Neural progenitor cell (in vitro differentiated cells): ENCODE measurements around the gene SMARCA4. TPM values are rescaled to one million over a fixed set of nuclear protein-coding genes. Genes with fewer than 3 reads are reported as not detected.

ENCODE experiments used
- DNase-seq: peaks from one replicate; pipeline ENCODE4 v3.0.0-alpha.2; 2016; ENCODE audit warnings: low spot score
- H2AFZ ChIP-seq: fragments of 200-600 bp; sonication (generic); replicated peaks from 2 replicates; pipeline ENCODE4 v1.6.1; 2016; ENCODE audit warnings: antibody characterized with exemption
- H3F3A ChIP-seq: fragments of 200-600 bp; sonication (generic); 2 replicates; pipeline ENCODE4 v1.6.1; 2016; ENCODE audit warnings: antibody characterized with exemption, low read depth
- H3K27ac ChIP-seq: fragments of 200-600 bp; sonication (generic); 2 replicates; pipeline ENCODE4 v1.5.1; 2016; ENCODE audit warnings: mild to moderate bottlenecking
- H3K27me3 ChIP-seq: fragments of 200-600 bp; sonication (generic); 2 replicates; pipeline ENCODE4 v1.6.1; 2016; ENCODE audit warnings: mild to moderate bottlenecking, moderate library complexity
- H3K36me3 ChIP-seq: fragments of 200-600 bp; sonication (generic); 2 replicates; pipeline ENCODE4 v1.5.1; 2016
- H3K4me1 ChIP-seq: fragments of 200-600 bp; sonication (generic); 2 replicates; pipeline ENCODE4 v1.6.1; 2016; ENCODE audit warnings: mixed run types
- H3K4me2 ChIP-seq: fragments of 200-600 bp; sonication (generic); 2 replicates; pipeline ENCODE4 v1.6.1; 2016
- H3K4me3 ChIP-seq: fragments of 200-600 bp; sonication (generic); 2 replicates; pipeline ENCODE4 v1.5.1; 2016
- H3K79me2 ChIP-seq: fragments of 200-600 bp; sonication (generic); 2 replicates; pipeline ENCODE4 v1.6.1; 2016; ENCODE audit warnings: low read depth
- H3K9ac ChIP-seq: fragments of 200-600 bp; sonication (generic); 2 replicates; pipeline ENCODE4 v1.6.1; 2016
- H3K9me3 ChIP-seq: fragments of 200-600 bp; sonication (generic); 2 replicates; pipeline ENCODE4 v1.5.1; 2016; ENCODE audit warnings: low read depth
- H4K20me1 ChIP-seq: fragments of 200-600 bp; sonication (generic); 2 replicates; pipeline ENCODE4 v1.6.1; 2016; ENCODE audit warnings: low read depth
- H3K27ac Mint-ChIP-seq: 3 replicates; pipeline ENCODE4 v1.8.0; 2021; ENCODE audit warnings: mixed read lengths
- H3K27me3 Mint-ChIP-seq: 2 replicates; pipeline ENCODE4 v1.8.0; 2022; ENCODE audit warnings: low read depth, mild to moderate bottlenecking, inconsistent platforms, moderate library complexity, mixed read lengths; ENCODE audit not compliant: insufficient read depth
- H3K36me3 Mint-ChIP-seq: 3 replicates; pipeline ENCODE4 v1.8.0; 2021; ENCODE audit warnings: mixed read lengths
- H3K4me1 Mint-ChIP-seq: 3 replicates; pipeline ENCODE4 v1.8.0; 2021; ENCODE audit warnings: mixed read lengths
- H3K4me3 Mint-ChIP-seq: 3 replicates; pipeline ENCODE4 v1.8.0; 2021; ENCODE audit warnings: mild to moderate bottlenecking, moderate library complexity, mixed read lengths
- H3K9me3 Mint-ChIP-seq: 3 replicates; pipeline ENCODE4 v1.8.0; 2020; ENCODE audit warnings: mixed read lengths
- EZH2 ChIP-seq: fragments of 200-600 bp; sonication (generic); IDR thresholded peaks from 2 replicates; pipeline ENCODE4 v1.6.1; 2017; ENCODE audit warnings: antibody characterized with exemption, mild to moderate bottlenecking, moderate library complexity
- EZH2phosphoT487 ChIP-seq: fragments of 200-600 bp; sonication (generic); IDR thresholded peaks from 2 replicates; pipeline ENCODE4 v1.6.1; 2017; ENCODE audit warnings: antibody characterized with exemption
- total RNA-seq: library from RNA; depleted of rRNA; stranded (reverse); fragments of >200 nt; gene quantifications from 2 replicates; pipeline ENCODE4 v1.2.3, GENCODE V29; 2015; ENCODE audit warnings: low replicate concordance
- TF ChIP-seq, protein P1 (sequence below): fragments of 200-600 bp; sonication (generic); IDR thresholded peaks from 2 replicates; pipeline ENCODE4 v1.5.1; 2017; ENCODE audit warnings: antibody characterized with exemption, mild to moderate bottlenecking

The SMARCA4 gene
- total RNA-seq, 1 donor from 2014 or later, result 169 TPM

DNA sequence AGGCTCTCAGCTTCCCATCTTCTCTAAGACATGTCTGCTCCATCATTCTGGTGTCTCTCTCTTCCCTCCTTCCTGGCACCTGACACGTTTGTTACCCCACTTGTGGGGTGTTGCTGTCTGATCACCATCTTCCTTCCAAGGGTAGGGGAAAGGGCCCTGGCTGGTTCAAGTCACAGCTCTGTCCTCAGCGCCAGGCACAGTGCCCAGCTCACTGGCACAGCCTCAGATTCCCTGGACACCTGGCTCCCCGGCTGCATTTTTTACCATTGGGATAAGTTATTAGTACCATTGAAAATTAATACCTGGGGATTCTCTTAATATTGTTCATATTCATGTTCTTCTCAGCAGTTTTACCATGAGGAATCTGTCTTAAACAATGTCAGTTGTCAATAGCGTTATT lies 77.7 kb downstream of the SMARCA4 start:
- TF ChIP-seq, protein P1, sequence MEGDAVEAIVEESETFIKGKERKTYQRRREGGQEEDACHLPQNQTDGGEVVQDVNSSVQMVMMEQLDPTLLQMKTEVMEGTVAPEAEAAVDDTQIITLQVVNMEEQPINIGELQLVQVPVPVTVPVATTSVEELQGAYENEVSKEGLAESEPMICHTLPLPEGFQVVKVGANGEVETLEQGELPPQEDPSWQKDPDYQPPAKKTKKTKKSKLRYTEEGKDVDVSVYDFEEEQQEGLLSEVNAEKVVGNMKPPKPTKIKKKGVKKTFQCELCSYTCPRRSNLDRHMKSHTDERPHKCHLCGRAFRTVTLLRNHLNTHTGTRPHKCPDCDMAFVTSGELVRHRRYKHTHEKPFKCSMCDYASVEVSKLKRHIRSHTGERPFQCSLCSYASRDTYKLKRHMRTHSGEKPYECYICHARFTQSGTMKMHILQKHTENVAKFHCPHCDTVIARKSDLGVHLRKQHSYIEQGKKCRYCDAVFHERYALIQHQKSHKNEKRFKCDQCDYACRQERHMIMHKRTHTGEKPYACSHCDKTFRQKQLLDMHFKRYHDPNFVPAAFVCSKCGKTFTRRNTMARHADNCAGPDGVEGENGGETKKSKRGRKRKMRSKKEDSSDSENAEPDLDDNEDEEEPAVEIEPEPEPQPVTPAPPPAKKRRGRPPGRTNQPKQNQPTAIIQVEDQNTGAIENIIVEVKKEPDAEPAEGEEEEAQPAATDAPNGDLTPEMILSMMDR, result no peak
- TF ChIP-seq EZH2 (no peak), EZH2phosphoT487 (no peak)
- Histone ChIP-seq H3K4me3 (no peak overlapping the region), H3K4me2 (no peak overlapping the region), H3K36me3 (peaks cover 21% of the 10 kb centered on the region), H3K27ac (no peak overlapping the region), H3K27me3 (no peaks in the 10 kb centered on the region), H3K9ac (no peak overlapping the region), H4K20me1 (peaks cover 19% of the 10 kb centered on the region), H2AFZ (no peak overlapping the region), H3K9me3 (no peaks in the 10 kb centered on the region), H3K79me2 (peaks cover 27% of the 10 kb centered on the region), H3K4me1 (no peaks in the 10 kb centered on the region), H3F3A (peaks cover 21% of the 10 kb centered on the region)
- DNase-seq, result no peak
- Mint-ChIP-seq H3K9me3 (no peaks in the 10 kb centered on the region), H3K36me3 (peaks cover 55% of the 10 kb centered on the region), H3K27me3 (peaks cover 6% of the 10 kb centered on the region), H3K4me3 (no peak overlapping the region), H3K27ac (no peak overlapping the region), H3K4me1 (no peaks in the 10 kb centered on the region)

DNA sequence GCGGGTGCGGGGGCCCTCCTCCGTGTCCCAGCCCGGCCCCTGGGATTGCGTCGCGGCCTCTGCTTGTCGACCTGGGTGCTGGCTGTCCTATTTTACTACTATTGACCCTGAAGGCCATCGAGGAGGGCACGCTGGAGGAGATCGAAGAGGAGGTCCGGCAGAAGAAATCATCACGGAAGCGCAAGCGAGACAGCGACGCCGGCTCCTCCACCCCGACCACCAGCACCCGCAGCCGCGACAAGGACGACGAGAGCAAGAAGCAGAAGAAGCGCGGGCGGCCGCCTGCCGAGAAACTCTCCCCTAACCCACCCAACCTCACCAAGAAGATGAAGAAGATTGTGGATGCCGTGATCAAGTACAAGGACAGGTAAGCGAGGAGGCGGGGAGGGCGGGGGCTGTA lies 80.4 kb downstream of the SMARCA4 start:
- no peak overlapping the region for H3K27ac Mint-ChIP-seq
- TF ChIP-seq, protein P1, result no peak
- TF ChIP-seq EZH2phosphoT487 (no peak), EZH2 (no peak)
- Histone ChIP-seq H4K20me1 (peaks cover 10% of the 10 kb centered on the region), H3K9me3 (no peaks in the 10 kb centered on the region), H3K36me3 (peaks cover 21% of the 10 kb centered on the region), H3F3A (peaks cover 4% of the 10 kb centered on the region), H3K27me3 (no peaks in the 10 kb centered on the region), H3K79me2 (peaks cover 25% of the 10 kb centered on the region), H2AFZ (no peak overlapping the region), H3K27ac (no peak overlapping the region), H3K4me1 (no peaks in the 10 kb centered on the region), H3K4me2 (no peak overlapping the region), H3K4me3 (no peak overlapping the region), H3K9ac (no peak overlapping the region)
- DNase-seq, result no peak
- H3K36me3 Mint-ChIP-seq, result peaks cover 62% of the 10 kb centered on the region
- H3K9me3 Mint-ChIP-seq, result no peaks in the 10 kb centered on the region
- no peak overlapping the region for H3K4me3 Mint-ChIP-seq
- H3K27me3 Mint-ChIP-seq, result peaks cover 8% of the 10 kb centered on the region
- H3K4me1 Mint-ChIP-seq, result no peaks in the 10 kb centered on the region

DNA sequence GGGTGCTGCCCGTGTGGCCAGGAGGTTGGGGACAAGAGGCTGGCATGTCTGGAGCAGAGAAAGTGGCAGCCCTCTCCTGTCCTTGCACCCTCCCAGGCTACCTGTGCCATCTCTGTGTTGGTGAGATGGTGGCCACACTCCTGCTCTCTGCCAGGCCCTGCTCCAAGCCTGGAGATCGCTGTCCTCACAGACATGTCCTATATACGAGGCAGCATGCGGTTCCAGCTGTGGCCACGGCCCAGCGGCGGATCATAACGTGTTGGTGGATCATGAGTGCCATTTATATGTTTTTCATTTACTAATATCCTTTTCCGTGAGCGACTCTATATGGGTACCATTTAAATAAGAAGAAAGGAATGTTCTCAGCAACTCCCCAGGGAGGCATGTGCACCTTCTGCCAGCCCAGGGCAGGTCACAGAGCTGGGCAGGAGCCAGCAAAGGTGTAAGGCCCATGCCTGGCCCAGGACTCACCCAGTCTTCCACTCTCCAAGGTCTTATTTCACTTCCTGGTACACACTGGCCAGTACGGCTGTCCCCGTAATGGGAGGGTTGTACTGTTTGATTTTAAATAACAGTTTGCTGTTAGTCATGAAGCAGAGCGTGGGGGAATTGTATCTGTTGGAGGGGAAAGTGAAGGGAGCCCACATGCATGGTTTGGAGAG lies 81.3 kb downstream of the SMARCA4 start:
- Histone ChIP-seq H3K79me2 (peaks cover 16% of the 10 kb centered on the region), H2AFZ (no peak overlapping the region), H3K4me3 (no peak overlapping the region), H3K4me1 (no peaks in the 10 kb centered on the region), H3F3A (peaks cover 4% of the 10 kb centered on the region), H4K20me1 (peaks cover 4% of the 10 kb centered on the region), H3K4me2 (no peak overlapping the region), H3K36me3 (peaks cover 16% of the 10 kb centered on the region), H3K9ac (no peak overlapping the region), H3K9me3 (no peaks in the 10 kb centered on the region), H3K27ac (no peak overlapping the region), H3K27me3 (no peaks in the 10 kb centered on the region)
- no peak for DNase-seq
- H3K4me1 Mint-ChIP-seq, result no peaks in the 10 kb centered on the region
- H3K27ac Mint-ChIP-seq, result peak overlapping the region; percentile 21
- TF ChIP-seq EZH2phosphoT487, result no peak
- TF ChIP-seq, protein P1, result no peak
- TF ChIP-seq EZH2, result no peak
- peaks cover 8% of the 10 kb centered on the region for H3K27me3 Mint-ChIP-seq
- no peaks in the 10 kb centered on the region for H3K9me3 Mint-ChIP-seq
- H3K36me3 Mint-ChIP-seq, result peaks cover 60% of the 10 kb centered on the region
- no peak overlapping the region for H3K4me3 Mint-ChIP-seq
